NT2/D1 (cell line): ENCODE data around the gene ALPI.
"Not testable (repeated sequence)": the region's sequence is repeated elsewhere in the genome, so short reads cannot be mapped to it uniquely, and the experiment has no call there.

Experiments
- DNase-seq: peaks from one replicate; pipeline ENCODE4 v3.0.0-alpha.2; 2011; ENCODE audit warnings: low read depth, low spot score
- H3K27me3 ChIP-seq: 2 replicates; pipeline ENCODE4 v1.6.0; 2011; ENCODE audit warnings: mild to moderate bottlenecking; ENCODE audit not compliant: insufficient read length, insufficient read depth
- H3K36me3 ChIP-seq: 2 replicates; pipeline ENCODE4 v1.6.1; 2011; ENCODE audit warnings: mild to moderate bottlenecking, low read length, mixed read lengths; ENCODE audit not compliant: insufficient read depth, insufficient read length
- H3K4me1 ChIP-seq: 2 replicates; pipeline ENCODE4 v1.5.1; 2011; ENCODE audit not compliant: insufficient read depth, insufficient read length
- H3K4me3 ChIP-seq: 2 replicates; pipeline ENCODE4 v1.5.1; 2011; ENCODE audit warnings: low read depth; ENCODE audit not compliant: insufficient read length
- H3K9ac ChIP-seq: 2 replicates; pipeline ENCODE4 v1.6.0; 2011; ENCODE audit warnings: low read depth; ENCODE audit not compliant: insufficient read length
- H3K9me3 ChIP-seq: 2 replicates; pipeline ENCODE4 v1.5.1; 2011; ENCODE audit warnings: mild to moderate bottlenecking, low read length; ENCODE audit not compliant: insufficient read depth
- SUZ12 ChIP-seq: IDR thresholded peaks from 2 replicates; pipeline ENCODE4 v1.6.1; 2011; ENCODE audit not compliant: insufficient read length, insufficient read depth; ENCODE audit errors: extremely low read depth
- YY1 ChIP-seq: IDR thresholded peaks from 2 replicates; pipeline ENCODE4 v1.6.1; 2011; ENCODE audit not compliant: insufficient read length, insufficient read depth
- ZNF274 ChIP-seq: IDR thresholded peaks from 2 replicates; pipeline ENCODE4 v1.6.1; 2011; ENCODE audit warnings: mild to moderate bottlenecking, low read depth, low read length

Gene ALPI

DNA sequence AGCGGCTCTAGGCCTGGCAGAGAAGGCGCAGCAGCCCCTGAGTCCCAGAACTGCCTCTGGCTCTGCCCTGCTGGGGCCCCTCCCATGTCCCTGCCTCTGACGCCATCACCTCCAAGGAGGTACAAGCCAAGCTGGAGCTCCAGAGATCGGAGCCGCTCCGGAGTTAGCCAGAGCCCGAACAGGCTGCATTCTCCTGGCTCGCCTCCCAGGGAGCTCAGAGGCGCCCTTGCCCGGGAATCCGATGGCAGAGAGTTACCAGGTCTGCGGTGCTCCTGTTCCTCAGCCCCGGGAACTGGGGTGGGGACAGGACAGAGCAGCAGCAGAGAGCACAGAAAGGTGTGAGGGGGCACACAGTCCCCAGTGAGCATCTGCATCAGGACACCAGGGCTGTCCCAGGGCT lies 12.9 kb upstream of the ALPI start:
- H3K9me3 ChIP-seq, H3K27me3 ChIP-seq, H3K9ac ChIP-seq, DNase-seq, H3K4me3 ChIP-seq, H3K36me3 ChIP-seq: not testable (repeated sequence)
- H3K4me1 ChIP-seq = peaks cover 20% of the 10 kb centered on the region

DNA sequence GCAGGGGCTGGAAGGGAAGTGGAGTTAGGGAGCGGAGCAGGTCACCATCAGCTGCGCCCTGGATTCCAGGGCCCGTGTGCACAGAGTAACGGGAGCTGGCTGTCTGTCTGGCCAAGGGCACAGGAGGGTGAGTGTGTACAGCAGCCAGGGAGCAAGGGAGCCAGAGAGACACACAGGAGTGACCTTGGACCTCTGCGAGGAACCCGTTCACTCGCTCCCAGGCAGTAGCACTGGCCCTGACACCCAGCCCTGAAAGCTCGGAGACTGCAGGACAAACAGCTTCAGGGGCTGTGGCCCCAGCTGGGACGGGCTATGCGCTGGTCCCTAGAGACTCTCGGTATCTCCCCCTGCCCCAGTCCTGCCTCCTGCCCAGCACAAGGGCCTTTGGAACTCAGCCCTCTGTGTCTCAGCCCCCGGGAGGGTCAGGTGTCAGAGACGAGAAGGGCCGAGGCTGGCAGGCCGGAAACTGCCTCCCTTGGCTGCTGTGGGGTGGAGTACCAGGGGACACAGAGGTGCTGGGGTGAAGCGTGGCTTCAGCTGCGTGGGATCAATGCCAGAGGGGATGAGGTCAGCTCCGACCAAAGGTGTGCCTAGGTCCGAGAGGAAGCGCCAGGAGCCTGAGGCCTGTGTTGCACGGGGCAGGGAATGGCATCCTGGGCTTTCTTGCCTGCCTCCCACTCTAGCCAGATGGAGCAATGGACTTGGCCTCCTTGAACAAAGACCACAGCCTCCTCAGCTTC lies 12.1 kb upstream of the ALPI start:
- not testable (repeated sequence) for DNase-seq, H3K9me3 ChIP-seq, H3K4me3 ChIP-seq, H3K27me3 ChIP-seq, H3K36me3 ChIP-seq
- H3K4me1 ChIP-seq = peaks cover 20% of the 10 kb centered on the region
- peak overlapping the region; percentile 17 for H3K9ac ChIP-seq

DNA sequence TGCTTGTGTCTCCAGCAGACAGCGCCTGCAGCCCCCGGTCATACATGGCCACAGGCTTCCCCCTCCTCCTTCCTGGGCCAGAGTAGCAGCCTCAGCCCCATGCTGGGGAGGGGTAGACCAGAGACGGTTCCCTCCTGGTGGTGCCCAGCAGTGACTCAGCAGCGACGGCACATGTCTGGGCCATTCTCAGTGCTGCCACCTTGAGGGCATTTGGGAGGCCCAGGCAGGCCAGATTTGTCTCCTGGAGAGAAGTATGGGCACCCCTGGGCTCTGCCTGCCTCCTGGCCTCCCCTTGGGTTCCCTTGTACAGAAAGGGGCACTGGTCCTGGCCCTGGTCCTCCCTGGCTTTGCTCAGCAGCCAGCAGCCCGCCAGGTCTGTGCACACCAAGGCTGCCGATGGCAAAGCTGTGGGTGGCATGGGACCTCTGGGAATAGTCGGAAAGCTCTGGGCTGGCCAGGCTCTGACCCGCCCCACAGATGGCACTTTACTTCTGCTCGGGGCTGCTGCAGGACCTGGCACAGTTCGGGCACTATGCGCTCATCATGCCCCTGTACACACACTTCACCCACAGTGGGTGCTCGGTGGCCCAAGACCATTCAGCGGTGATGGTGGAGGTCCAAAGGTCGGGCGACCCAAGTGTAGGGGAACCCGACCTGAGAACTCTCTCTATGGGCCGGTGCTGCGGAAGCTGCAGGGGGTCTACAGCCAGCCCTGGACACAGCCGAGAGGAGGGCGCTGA lies 11.4 kb upstream of the ALPI start:
- H3K27me3 ChIP-seq = peaks cover 4% of the 10 kb centered on the region
- no peak overlapping the region for H3K9ac ChIP-seq
- no peak for DNase-seq
- no peak overlapping the region for H3K4me3 ChIP-seq
- H3K9me3 ChIP-seq = no peaks in the 10 kb centered on the region
- no peak for TF ChIP-seq SUZ12
- TF ChIP-seq ZNF274 = no peak
- TF ChIP-seq YY1 = no peak
- H3K4me1 ChIP-seq = peaks cover 16% of the 10 kb centered on the region
- H3K36me3 ChIP-seq = no peaks in the 10 kb centered on the region

DNA sequence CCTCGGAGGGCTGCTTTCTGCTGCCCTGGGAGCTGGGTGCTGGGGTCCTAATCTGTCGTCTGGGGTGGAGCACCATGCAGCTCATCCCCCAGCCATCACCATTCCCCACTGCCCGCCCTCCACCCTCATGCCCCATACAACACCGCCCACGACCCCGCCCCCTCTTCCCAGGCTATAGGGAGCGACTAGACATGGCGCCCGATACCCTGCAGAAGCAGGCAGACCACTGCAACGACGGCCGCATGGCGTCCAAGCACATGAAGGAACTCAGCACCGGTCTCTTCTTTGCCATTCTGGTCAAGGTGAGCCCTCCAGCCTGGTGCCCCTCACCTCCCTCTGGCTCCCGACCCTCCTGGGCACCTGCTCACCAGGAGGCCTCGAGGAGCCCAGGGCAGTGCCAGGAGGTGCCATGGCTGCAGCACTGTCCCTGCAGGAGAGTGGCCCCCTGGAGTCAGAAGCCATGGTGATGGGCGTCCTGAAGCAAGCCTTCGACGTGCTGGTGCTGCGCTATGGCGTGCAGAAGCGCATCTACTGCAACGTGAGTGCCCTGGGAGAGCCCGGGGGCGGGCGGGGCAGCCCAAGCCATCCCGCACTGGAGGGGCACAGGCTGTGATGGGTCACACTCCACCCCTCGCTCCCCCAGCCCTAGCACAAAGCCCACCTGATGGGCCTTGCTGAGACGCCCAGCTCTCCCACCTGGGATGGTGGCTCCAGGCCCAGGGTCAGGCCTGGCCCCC lies 10.6 kb upstream of the ALPI start:
- H3K4me3 ChIP-seq, DNase-seq, H3K9me3 ChIP-seq, H3K36me3 ChIP-seq, H3K27me3 ChIP-seq, H3K9ac ChIP-seq: not testable (repeated sequence)
- peaks cover 14% of the 10 kb centered on the region for H3K4me1 ChIP-seq

DNA sequence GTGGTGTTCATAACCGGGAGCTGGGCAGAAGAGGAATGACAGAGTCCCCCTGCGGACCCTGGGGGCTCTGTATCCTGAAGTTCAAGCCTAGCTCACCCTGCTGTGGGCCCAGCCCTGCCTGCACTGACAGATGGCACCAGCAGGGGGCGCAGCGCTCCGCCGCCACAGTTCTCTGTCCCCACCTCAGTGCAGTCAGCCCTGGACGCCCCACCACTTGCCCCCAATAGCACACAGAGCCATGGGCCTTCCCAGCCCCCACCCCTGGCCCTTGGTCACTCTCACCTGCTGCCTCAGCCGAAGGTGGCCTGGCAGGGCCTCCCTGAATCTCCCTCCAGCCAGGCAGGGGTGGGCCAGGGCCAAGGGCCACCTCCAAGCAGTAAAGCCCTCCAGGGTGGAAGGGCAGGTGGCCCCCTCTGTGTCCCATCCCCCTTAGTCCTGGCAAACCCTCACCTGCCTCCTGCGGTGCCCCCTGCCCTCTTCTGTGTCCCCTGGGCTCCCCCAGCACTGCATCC lies 9.6 kb upstream of the ALPI start:
- H3K27me3 ChIP-seq, H3K9ac ChIP-seq, H3K36me3 ChIP-seq, DNase-seq, H3K9me3 ChIP-seq, H3K4me3 ChIP-seq: not testable (repeated sequence)
- peaks cover 14% of the 10 kb centered on the region for H3K4me1 ChIP-seq

DNA sequence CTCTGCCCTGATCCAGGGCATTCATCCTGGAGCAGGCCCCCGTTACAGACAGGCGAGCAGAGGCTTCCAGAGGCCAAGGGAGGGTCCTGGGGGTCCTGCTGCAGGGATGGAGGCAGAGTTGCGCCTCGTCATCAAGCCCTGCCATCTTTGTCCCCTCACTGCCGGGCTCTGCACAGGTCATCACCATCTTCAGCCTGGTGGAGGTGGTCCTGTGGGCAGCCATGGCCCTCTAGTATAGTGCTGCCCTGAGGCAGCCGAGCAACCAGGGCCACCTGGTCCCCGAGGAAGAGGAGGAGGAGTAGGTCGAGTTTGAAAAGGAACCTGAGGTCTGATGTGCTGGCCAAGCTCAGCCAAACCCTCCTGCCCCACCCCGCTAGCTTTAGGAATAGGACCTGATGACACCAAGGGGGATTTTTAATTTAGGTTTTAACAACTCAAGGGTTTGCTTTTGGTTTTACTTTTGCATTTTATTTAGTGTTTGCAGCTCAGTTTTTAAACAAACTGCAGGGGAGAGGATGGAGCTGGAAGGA lies 8.8 kb upstream of the ALPI start:
- no peak for DNase-seq
- Histone ChIP-seq H3K4me3 (no peak overlapping the region), H3K9ac (no peak overlapping the region), H3K27me3 (peaks cover 4% of the 10 kb centered on the region), H3K4me1 (peaks cover 14% of the 10 kb centered on the region), H3K9me3 (no peaks in the 10 kb centered on the region), H3K36me3 (no peaks in the 10 kb centered on the region)
- TF ChIP-seq YY1 (no peak), ZNF274 (no peak), SUZ12 (no peak)

DNA sequence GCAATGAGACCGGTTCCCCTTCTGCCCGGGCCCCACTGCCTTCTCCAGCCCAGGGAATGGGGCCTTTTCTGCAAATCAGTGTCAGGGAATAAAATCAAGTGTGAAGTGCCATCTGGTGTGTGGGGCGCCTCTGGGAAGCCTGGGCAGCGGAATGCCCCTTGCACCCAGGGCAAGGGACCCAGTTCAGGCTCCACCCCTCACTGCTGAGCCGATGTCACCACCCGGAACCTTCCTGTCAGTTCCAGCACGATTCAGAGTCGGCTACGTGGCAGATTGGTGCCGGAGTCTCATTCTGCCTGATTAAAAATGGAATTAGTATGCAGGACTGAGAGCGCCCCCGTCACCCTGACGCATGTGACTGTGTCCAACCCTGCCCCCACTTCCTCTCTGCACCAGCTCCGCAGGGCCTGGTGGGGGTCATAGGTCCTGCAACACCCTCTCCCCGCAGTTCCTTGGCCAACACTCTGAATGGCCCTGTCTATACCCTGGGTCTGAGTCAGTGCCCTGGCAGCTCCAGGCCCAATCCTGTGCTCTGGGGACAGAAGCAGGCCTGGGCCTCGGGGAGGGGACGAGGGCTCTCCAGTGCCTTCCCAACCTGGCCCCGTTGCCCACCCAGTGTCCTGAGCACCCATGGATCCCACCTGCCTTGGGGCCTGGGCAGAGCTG lies 8.2 kb upstream of the ALPI start:
- H3K9me3 ChIP-seq = no peaks in the 10 kb centered on the region
- no peak overlapping the region for H3K4me3 ChIP-seq
- H3K36me3 ChIP-seq = no peaks in the 10 kb centered on the region
- no peak for DNase-seq
- no peak for TF ChIP-seq ZNF274
- no peak for TF ChIP-seq SUZ12
- TF ChIP-seq YY1 = no peak
- H3K4me1 ChIP-seq = peaks cover 14% of the 10 kb centered on the region
- H3K27me3 ChIP-seq = peaks cover 4% of the 10 kb centered on the region
- peak overlapping the region; percentile 52 for H3K9ac ChIP-seq
